DMS 273 treated with DMSO at 0.1 percent for 48 hours (cell line): ENCODE data around the gene DCDC2.
"Not testable (repeated sequence)": the region's sequence is repeated elsewhere in the genome, so short reads cannot be mapped to it uniquely, and the experiment has no call there.

Source experiments
- DNase-seq: peaks from one replicate; lab custom pipeline; 2025; lab: John Stamatoyannopoulos, UW

The DCDC2 gene

GRCh38 chr6:24324617-24325016 is 33.2 kb downstream of the DCDC2 start:
- DNase-seq = no peak

- no peak for DNase-seq
Observed at GRCh38 chr6:24323632-24324337, 34.1 kb downstream of the DCDC2 start.

GRCh38 chr6:24322924-24323323 is 34.9 kb downstream of the DCDC2 start:
- no peak for DNase-seq

GRCh38 chr6:24322446-24322845 is 35.4 kb downstream of the DCDC2 start:
- not testable (repeated sequence) for DNase-seq

- no peak for DNase-seq
Observed at GRCh38 chr6:24321538-24322162, 36.2 kb downstream of the DCDC2 start.

GRCh38 chr6:24313251-24314141 is 44.4 kb downstream of the DCDC2 start:
- no peak for DNase-seq

- DNase-seq = not testable (repeated sequence)
Observed at GRCh38 chr6:24311775-24312174, 46.1 kb downstream of the DCDC2 start.

- DNase-seq = no peak
Observed at GRCh38 chr6:24307881-24308280, 50.0 kb downstream of the DCDC2 start.

GRCh38 chr6:24306936-24307335 is 50.9 kb downstream of the DCDC2 start:
- no peak for DNase-seq

GRCh38 chr6:24306038-24306437 is 51.8 kb downstream of the DCDC2 start:
- DNase-seq = no peak

- DNase-seq = no peak
Observed at GRCh38 chr6:24296944-24297343, 60.9 kb downstream of the DCDC2 start.

GRCh38 chr6:24293852-24294251 is 64.0 kb downstream of the DCDC2 start:
- not testable (repeated sequence) for DNase-seq

GRCh38 chr6:24287239-24287638 is 70.6 kb downstream of the DCDC2 start:
- DNase-seq = no peak

- DNase-seq = no peak
Observed at GRCh38 chr6:24284006-24284405, 73.9 kb downstream of the DCDC2 start.

GRCh38 chr6:24283043-24283985 is 74.5 kb downstream of the DCDC2 start:
- peak; percentile 78 for DNase-seq

- DNase-seq = peak; percentile 5
Observed at GRCh38 chr6:24274441-24275083, 83.3 kb downstream of the DCDC2 start.

- DNase-seq = no peak
Observed at GRCh38 chr6:24273096-24273870, 84.6 kb downstream of the DCDC2 start.

GRCh38 chr6:24272553-24272952 is 85.3 kb downstream of the DCDC2 start:
- peak; percentile 35 for DNase-seq

- no peak for DNase-seq
Observed at GRCh38 chr6:24272148-24272547, 85.7 kb downstream of the DCDC2 start.

- no peak for DNase-seq
Observed at GRCh38 chr6:24270011-24270410, 87.8 kb downstream of the DCDC2 start.
